NCI-H226 (cell line): Measurements from ENCODE around the gene LLGL2.
A peak's percentile ranks its signal among the peaks of the same experiment; 100 is the strongest.
"Not testable (repeated sequence)": the region's sequence is repeated elsewhere in the genome, so short reads cannot be mapped to it uniquely, and the experiment has no call there.

ENCODE experiments used
- DNase-seq: peaks from one replicate; pipeline ENCODE4 v3.0.0-alpha.2; 2015

Gene LLGL2

DNA sequence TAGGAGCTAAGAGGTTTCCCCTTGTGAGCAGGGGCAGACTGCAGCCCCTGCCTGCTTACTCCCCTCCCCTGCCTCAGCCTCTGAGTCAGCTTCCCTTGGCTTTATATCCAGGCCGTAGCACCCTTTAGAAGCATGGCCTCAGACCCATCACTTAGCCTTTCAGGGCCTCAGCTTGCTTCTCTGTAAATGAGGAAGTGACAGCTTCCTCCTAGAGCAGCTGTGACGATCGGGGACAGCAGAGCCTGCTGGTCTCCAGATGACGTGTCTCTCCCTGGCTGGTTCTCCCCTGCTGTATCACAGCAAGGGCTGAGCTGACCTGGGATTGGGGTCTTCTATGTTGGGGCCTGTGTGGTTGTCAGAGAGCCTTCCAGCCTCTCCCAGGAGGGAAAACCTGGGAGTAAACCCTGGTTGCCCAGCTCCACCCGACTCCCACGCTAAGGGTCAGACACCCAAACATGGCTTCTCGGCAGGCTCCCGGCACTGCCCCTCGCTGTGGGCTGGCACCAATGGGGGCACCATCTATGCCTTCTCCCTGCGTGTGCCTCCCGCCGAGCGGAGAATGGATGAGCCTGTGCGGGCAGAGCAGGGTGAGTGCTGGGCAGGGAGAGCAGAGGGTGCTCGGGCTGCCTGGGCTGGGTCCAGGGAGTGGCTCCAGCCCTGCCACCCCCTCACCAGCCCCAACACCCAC, 45.8 kb downstream of the LLGL2 start:
- no peak for DNase-seq

DNA sequence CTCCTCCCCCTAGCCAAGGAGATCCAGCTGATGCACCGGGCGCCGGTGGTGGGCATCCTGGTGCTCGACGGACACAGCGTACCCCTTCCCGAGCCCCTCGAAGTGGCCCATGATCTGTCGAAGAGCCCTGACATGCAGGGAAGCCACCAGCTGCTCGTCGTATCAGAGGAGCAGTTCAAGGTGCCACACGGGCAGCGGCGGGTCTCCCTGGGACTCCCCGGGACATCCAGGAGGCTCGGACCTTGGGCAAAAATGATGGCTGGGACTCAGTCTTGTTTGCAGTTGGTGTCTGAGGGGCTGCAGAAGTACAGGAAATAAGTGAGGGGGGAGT, 46.4 kb downstream of the LLGL2 start:
- no peak for DNase-seq

DNA sequence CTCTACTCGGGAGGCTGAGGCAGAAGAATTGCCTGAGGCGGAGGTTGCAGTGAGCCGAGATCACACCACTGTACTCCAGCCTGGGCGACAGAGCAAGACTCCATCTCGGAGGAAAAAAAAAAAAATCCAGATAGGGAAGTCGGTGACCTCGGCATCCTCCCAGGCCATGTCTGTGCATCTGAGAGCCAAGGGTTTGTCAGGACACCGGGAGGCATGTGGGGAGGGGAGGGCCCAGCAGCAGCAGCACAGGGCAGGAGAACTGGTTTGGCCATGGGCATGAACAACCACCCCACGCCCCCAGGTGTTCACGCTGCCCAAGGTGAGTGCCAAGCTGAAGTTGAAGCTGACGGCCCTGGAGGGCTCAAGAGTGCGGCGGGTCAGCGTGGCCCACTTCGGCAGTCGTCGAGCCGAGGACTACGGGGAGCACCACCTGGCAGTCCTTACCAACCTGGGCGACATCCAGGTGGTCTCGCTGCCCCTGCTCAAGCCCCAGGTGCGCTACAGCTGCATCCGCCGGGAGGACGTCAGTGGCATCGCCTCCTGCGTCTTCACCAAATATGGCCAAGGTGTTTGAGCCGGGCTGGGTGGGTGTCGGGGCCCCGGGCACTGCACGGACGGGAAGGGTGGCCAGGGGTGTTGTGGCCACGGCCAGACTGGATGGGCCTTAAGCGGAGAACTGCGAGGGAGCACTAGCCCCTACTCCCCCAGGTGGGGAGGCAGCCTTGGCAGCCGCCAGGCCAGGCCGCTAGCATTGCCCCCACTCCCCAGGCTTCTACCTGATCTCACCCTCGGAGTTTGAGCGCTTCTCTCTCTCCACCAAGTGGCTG, 47.4 kb downstream of the LLGL2 start:
- no peak for DNase-seq

DNA sequence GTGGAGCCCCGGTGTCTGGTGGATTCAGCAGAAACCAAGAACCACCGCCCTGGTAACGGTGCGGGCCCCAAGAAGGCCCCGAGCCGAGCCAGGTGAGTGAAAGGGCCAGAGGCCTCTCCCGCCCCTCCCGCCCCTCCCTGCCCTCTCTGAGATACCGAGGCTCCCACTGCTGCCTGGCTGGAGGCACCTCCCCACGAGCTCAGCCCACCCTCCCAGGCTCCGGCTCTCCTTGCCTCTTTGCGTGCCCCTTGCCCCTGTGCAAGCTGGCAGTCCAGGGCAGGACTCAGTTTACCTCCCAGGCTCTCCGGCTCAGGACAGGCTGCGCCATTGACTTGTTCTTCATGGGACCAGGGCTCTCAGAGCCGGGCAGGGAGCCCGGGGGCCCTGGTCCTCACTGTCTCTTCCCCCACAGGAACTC, 48.1 kb downstream of the LLGL2 start:
- no peak for DNase-seq

- no peak for DNase-seq
Observed at GRCh38 chr17:75573994-75574393, 48.5 kb downstream of the LLGL2 start.

GRCh38 chr17:75574404-75575036, 49.0 kb downstream of the LLGL2 start:
- no peak for DNase-seq

- no peak for DNase-seq
Observed at GRCh38 chr17:75575197-75575596, 49.7 kb downstream of the LLGL2 start.

GRCh38 chr17:75575728-75576127, 50.2 kb downstream of the LLGL2 start:
- DNase-seq: no peak

GRCh38 chr17:75576661-75577060, 51.2 kb downstream of the LLGL2 start:
- DNase-seq: no peak

DNA sequence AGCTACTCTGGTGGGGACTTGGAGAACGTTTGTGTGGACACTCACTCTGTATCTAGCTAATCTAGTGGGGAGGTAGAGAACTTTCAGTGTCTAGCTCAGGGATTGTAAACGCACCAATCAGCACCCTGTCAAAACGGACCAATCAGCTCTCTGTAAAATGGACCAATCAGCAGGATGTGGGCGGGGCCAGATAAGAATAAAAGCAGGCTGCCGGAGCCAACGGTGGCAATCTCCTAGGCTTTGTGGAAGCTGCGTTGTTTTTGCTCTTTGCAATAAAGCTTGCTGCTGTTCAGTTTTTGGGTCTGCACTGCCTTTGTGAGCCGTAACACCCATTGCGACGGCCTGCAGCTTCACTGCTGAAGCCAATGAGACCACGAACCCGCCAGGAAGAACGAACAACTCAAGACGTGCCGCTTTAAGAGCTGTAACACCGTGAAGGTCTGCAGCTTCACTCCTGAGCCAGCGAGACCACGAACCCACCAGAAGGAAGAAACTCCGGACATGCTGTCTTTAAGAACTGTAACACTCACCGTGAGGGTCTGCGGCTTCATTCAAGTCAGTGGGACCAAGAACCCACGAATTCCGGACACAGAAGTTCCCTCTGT, 55.7 kb downstream of the LLGL2 start:
- DNase-seq: not testable (repeated sequence)

- DNase-seq: not testable (repeated sequence)
Observed at GRCh38 chr17:75583197-75583596, 57.7 kb downstream of the LLGL2 start.

DNA sequence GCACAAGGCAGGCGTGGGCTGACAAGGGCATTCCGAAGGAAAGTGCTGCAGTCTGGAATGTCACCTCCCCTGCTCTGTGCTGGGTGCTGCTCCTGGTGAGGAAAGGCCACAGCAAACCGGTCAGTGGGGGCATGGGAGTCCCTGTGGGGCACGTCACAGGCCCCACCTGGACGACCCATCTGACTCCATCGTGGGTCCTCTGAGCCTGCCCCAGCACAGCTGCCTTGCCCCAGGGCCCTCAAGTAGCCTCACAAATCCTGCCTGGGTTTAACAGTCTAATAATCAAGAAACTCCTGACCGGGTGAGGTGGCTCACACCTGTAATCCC, 59.3 kb downstream of the LLGL2 start:
- no peak for DNase-seq

DNA sequence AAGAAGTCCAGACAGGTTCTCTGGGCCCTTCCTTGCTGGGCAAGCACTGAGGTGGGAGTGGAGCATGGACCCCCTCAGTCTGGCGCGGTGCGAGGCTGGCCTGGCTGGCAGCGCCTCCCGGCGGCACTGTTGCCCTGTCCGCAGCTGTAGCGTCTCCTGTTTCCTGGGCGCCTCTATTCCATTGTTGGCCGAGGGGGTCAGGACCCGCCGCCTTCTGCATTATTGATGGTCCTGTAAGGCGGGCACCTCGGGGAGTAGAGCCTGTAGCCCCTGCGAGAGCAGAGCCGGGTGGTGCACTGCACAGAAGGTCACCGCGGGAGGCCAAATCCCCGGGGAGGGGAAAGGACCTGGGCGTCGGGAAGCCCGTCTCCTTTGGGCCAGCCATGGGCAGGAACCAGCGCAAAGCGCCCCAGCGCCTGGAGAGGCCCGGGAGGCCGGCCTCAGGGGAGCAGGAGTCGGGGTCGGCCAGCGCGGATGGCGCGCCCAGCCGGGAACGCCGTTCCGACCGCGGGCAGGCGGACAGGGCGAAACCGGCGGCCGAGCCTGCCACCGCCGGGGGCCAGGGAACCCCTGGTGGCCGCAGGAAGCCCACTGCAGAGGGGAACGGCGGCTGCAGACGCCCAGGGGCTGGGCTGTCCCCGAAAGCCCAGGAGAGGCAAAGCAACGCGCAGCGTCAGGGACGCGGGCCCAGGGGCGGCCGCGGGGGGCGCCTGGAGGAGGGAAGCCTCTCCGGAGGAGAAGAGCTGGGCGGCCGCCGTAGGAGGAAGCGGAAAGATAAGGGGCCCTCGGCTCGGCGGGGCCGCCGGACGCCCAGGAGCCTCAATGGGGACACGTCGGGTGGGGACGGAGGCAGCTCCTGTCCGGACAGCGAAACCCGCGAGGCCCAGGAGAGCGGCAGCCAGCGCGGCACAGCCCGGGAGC, 62.4 kb downstream of the LLGL2 start, which contains the start of gene MYO15B:
TSS of gene MYO15B (plus strand) at position 126 of the 921 bp plus-strand sequence. CDS start at position 384, 258 bp downstream.
- DNase-seq: no peak

DNA sequence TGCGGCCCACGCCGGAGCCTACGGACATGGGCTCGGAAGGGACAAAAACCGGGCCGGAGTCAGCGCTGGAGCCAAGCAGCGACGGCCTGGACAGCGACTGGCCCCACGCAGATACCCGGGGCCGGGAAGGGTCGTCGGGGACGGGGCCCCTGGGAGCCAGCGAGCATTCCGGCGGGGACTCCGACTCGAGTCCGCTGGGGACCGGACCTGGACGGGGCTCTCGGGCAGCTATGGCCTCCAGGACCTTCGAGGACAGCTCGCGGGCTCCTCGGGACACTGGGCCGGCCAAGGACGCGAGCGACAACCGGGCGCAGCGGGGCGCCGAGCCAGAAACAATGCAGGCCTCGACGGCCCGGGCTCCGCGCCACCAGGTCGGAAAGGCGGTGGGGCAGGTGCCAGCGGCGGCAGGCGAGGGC, 63.1 kb downstream of the LLGL2 start:
- DNase-seq: no peak

- peak; percentile 55 for DNase-seq
Observed at GRCh38 chr17:75589012-75589918, 63.8 kb downstream of the LLGL2 start.

- no peak for DNase-seq
Observed at GRCh38 chr17:75589919-75590303, 64.4 kb downstream of the LLGL2 start.

DNA sequence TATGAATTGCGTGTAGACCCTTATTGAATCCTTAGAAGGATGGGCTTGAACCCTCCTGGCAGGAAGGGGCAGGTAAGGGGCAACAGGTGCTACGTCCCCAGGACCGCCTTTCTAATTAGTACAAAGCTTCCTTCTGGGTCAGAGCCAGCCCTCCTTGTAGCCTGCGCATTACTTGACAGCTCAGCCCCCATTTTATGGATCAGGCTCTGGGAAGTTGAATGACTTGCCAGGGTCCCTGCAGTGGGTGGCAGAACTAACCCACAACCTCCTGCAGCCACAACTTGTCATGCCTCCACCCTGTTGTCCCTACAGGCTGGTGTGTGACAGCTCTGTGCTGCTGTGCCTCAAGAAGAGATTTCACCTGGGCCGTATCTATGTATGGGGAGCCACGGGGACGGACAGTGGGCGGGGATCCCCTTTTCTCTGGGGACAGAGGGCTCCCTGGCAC, 64.8 kb downstream of the LLGL2 start:
- no peak for DNase-seq

- DNase-seq: no peak
Observed at GRCh38 chr17:75590849-75591721, 65.6 kb downstream of the LLGL2 start.

DNA sequence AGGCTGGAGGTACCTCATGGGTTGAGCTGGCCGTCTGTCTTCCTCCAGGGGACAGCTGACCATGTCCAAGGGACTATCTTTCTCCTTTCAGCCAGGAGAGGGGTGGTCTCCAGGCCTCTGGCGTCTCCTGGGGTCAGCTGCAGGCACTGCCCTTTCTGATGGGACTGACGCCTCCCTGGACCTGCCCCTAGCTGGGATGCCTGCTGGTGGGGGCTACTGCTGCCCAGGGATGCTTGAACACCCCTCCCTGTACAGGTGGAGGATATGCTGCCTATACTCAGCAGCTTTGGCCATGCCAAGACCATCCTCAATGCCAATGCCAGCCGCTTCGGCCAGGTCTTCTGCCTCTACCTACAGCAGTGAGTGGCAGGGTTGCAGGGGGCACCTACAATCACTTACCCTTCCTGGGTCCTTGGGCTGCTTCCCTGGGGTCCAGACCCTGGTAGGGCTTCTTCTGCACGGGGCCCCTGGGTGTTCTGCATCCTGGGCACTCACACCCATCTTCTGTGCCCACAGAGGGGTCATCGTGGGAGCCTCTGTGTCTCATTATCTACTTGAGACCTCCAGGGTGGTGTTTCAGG, 66.3 kb downstream of the LLGL2 start:
- DNase-seq: no peak
